H1 (cell line): ENCODE data around the gene CCDC33. TPM values are rescaled to one million over a fixed set of nuclear protein-coding genes. Genes with fewer than 3 reads are reported as not detected.

ENCODE experiments used
- CTCF ChIA-PET: fragments of 300-600 bp; sonication (Branson Sonifier 250); formaldehyde crosslinking; loops from one replicate; lab custom pipeline; 2021; ENCODE audit not compliant: partially characterized antibody; lab: Charles Lee
- POLR2A ChIA-PET: fragments of 300-600 bp; sonication (Branson Sonifier 250); formaldehyde crosslinking; loops from one replicate; lab custom pipeline; 2021; ENCODE audit warnings: inconsistent platforms; ENCODE audit not compliant: partially characterized antibody; lab: Charles Lee
- DNase-seq, 2 experiments: peaks; one replicate each; pipeline versions ENCODE4 v3.0.0 to v3.0.0-alpha.2; 2010 to 2022; ENCODE audit warnings: low spot score in 2 of 2, low read depth in 1 of 2, mixed read lengths in 1 of 2
- FAIRE-seq: peaks from 2 replicates; lab custom pipeline; 2011; peaks lifted over from hg19 to GRCh38; lab: Jason Lieb, UNC
- H2AFZ ChIP-seq: 2 replicates; pipeline ENCODE4 v1.8.1; 2012; ENCODE audit warnings: low read length, inconsistent platforms
- H2AK5ac ChIP-seq: 2 replicates; pipeline ENCODE4 v1.6.1; 2013; ENCODE audit warnings: low read depth, low read length
- H2BK120ac ChIP-seq: replicated peaks from 2 replicates; pipeline ENCODE3; 2013; ENCODE audit warnings: low read depth, low read length, inconsistent platforms
- H2BK12ac ChIP-seq: 2 replicates; pipeline ENCODE4 v1.6.1; 2013; ENCODE audit warnings: low read depth, low read length
- H2BK15ac ChIP-seq: 2 replicates; pipeline ENCODE4 v1.6.1; 2013; ENCODE audit warnings: low read length
- H2BK20ac ChIP-seq: 2 replicates; pipeline ENCODE4 v1.6.1; 2013; ENCODE audit warnings: low read length
- H2BK5ac ChIP-seq: 2 replicates; pipeline ENCODE4 v1.6.1; 2013; ENCODE audit warnings: low read depth, low read length
- H3K14ac ChIP-seq: 2 replicates; pipeline ENCODE4 v1.6.1; 2013; ENCODE audit warnings: inconsistent platforms; ENCODE audit not compliant: insufficient read length
- H3K18ac ChIP-seq: 2 replicates; pipeline ENCODE4 v1.6.1; 2013; ENCODE audit warnings: low read length; ENCODE audit errors: extremely low read depth
- H3K23ac ChIP-seq: 2 replicates; pipeline ENCODE4 v1.6.1; 2013; ENCODE audit warnings: inconsistent platforms; ENCODE audit not compliant: insufficient read length
- H3K23me2 ChIP-seq: 2 replicates; pipeline ENCODE4 v1.6.1; 2013; ENCODE audit warnings: low read depth, low read length
- H3K27ac ChIP-seq: 2 replicates; pipeline ENCODE4 v1.6.1; 2011; ENCODE audit warnings: low read depth, low read length, inconsistent platforms
- H3K27me3 ChIP-seq, 4 experiments: replicated peaks in 1 of 4; 1 replicate in 1 of 4; 2 replicates in 3 of 4; pipeline versions ENCODE4 v1.6.1 to v1.8.1; 2011 to 2013; ENCODE audit warnings: low read length in 3 of 4, mild to moderate bottlenecking in 3 of 4, inconsistent platforms in 2 of 4, mixed read lengths in 2 of 4, moderate library complexity in 1 of 4; ENCODE audit not compliant: control insufficient read depth in 3 of 4, insufficient read depth in 3 of 4; ENCODE audit errors: extremely low read depth in 1 of 4
- H3K36me3 ChIP-seq, 4 experiments: 2 replicates each; pipeline versions ENCODE4 v1.6.1 to v1.8.1; 2011 to 2013; ENCODE audit warnings: mild to moderate bottlenecking in 4 of 4, low read length in 3 of 4, moderate library complexity in 2 of 4, control low read depth in 1 of 4, inconsistent platforms in 1 of 4; ENCODE audit not compliant: insufficient read depth in 4 of 4, control insufficient read depth in 2 of 4
- H3K4ac ChIP-seq: replicated peaks from 2 replicates; pipeline ENCODE3; 2013; ENCODE audit warnings: low read length, low read depth, mixed read lengths, inconsistent platforms; ENCODE audit not compliant: insufficient read length
- H3K4me1 ChIP-seq, 4 experiments: replicated peaks in 1 of 4; 1 replicate in 1 of 4; 2 replicates in 3 of 4; pipeline versions ENCODE4 v1.6.1 to v1.8.1; 2011 to 2013; ENCODE audit warnings: low read length in 3 of 4, inconsistent platforms in 2 of 4, mixed read lengths in 1 of 4; ENCODE audit not compliant: insufficient read depth in 4 of 4, control insufficient read depth in 3 of 4
- H3K4me2 ChIP-seq, 2 experiments: 2 replicates each; pipeline versions ENCODE4 v1.6.1 to v1.8.1; 2011 to 2013; ENCODE audit warnings: low read depth in 2 of 2, low read length in 2 of 2, control low read depth in 1 of 2, inconsistent platforms in 1 of 2, mild to moderate bottlenecking in 1 of 2; ENCODE audit not compliant: insufficient read depth in 1 of 2
- H3K4me3 ChIP-seq, 4 experiments: fragments of 200-600, 300-600 bp in 1 of 4; sonication (generic), shearing (Covaris generic), sonication (Bioruptor Twin) in 1 of 4; 2 replicates each; pipeline versions ENCODE4 v1.5.1 to v1.8.1; 2011 to 2016; ENCODE audit warnings: low read length in 4 of 4, low read depth in 3 of 4, control low read depth in 2 of 4, inconsistent platforms in 2 of 4, mild to moderate bottlenecking in 2 of 4, mixed read lengths in 1 of 4, moderate library complexity in 1 of 4; ENCODE audit not compliant: insufficient read depth in 2 of 4; ENCODE audit errors: extremely low read depth in 1 of 4
- H3K56ac ChIP-seq: replicated peaks from 2 replicates; pipeline ENCODE3; 2013; ENCODE audit warnings: low read depth, mild to moderate bottlenecking, mixed read lengths, low read length, inconsistent platforms; ENCODE audit not compliant: insufficient read length
- H3K79me1 ChIP-seq: 2 replicates; pipeline ENCODE4 v1.6.1; 2013; ENCODE audit warnings: low read depth, low read length, control low read depth
- H3K79me2 ChIP-seq, 2 experiments: 2 replicates each; pipeline versions ENCODE4 v1.6.1 to v1.8.1; 2012 to 2013; ENCODE audit warnings: low read length in 2 of 2, mild to moderate bottlenecking in 2 of 2, inconsistent platforms in 1 of 2; ENCODE audit not compliant: insufficient read depth in 2 of 2, control insufficient read depth in 1 of 2
- H3K9ac ChIP-seq, 4 experiments: replicated peaks in 1 of 4; 1 replicate in 1 of 4; 2 replicates in 3 of 4; pipeline versions ENCODE4 v1.6.1 to v1.8.1; 2011 to 2013; ENCODE audit warnings: low read depth in 3 of 4, low read length in 3 of 4, control low read depth in 2 of 4, mild to moderate bottlenecking in 2 of 4, moderate library complexity in 2 of 4, inconsistent platforms in 1 of 4; ENCODE audit errors: extremely low read depth in 1 of 4
- H3K9me3 ChIP-seq, 2 experiments: 2 replicates each; pipeline versions ENCODE4 v1.6.1 to v1.8.1; 2012 to 2013; ENCODE audit warnings: mild to moderate bottlenecking in 2 of 2, moderate library complexity in 2 of 2, control low read depth in 1 of 2, inconsistent platforms in 1 of 2, low read depth in 1 of 2, low read length in 1 of 2, mixed read lengths in 1 of 2; ENCODE audit not compliant: insufficient read depth in 2 of 2
- H4K20me1 ChIP-seq, 2 experiments: replicated peaks in 1 of 2; 2 replicates each; pipeline versions ENCODE3 to v1.8.1; 2011 to 2013; ENCODE audit warnings: inconsistent platforms in 2 of 2, low read length in 2 of 2, mild to moderate bottlenecking in 1 of 2; ENCODE audit not compliant: insufficient read depth in 2 of 2, control insufficient read depth in 1 of 2
- H4K5ac ChIP-seq: 2 replicates; pipeline ENCODE4 v1.6.1; 2013; ENCODE audit warnings: low read length, low read depth, mixed read lengths, inconsistent platforms; ENCODE audit not compliant: insufficient read length
- H4K8ac ChIP-seq: 2 replicates; pipeline ENCODE4 v1.8.0; 2013; ENCODE audit warnings: mild to moderate bottlenecking, moderate library complexity, low read length, inconsistent platforms; ENCODE audit not compliant: insufficient read depth; ENCODE audit errors: extremely low read depth
- H4K91ac ChIP-seq: replicated peaks from 2 replicates; pipeline ENCODE3; 2013; ENCODE audit warnings: low read length, mixed read lengths, inconsistent platforms; ENCODE audit not compliant: insufficient read length
- CTCF ChIP-seq, 3 experiments: IDR thresholded peaks; 1 replicate in 2 of 3; 2 replicates in 1 of 3; pipeline versions ENCODE4 v1.5.1 to v1.6.1; 2011; ENCODE audit warnings: low read length in 3 of 3, mild to moderate bottlenecking in 3 of 3, inconsistent platforms in 2 of 3, low read depth in 1 of 3, moderate library complexity in 1 of 3; ENCODE audit not compliant: insufficient read depth in 1 of 3; ENCODE audit errors: control extremely low read depth in 1 of 3
- TAF1 ChIP-seq: IDR thresholded peaks from 2 replicates; pipeline ENCODE4 v1.6.1; 2011; ENCODE audit warnings: mild to moderate bottlenecking, low read depth, low read length
- WGBS, 2 experiments: shearing (Covaris generic) in 1 of 2; methylation state at CpG; one replicate each; pipeline versions ENCODE4 v1.1.6 to v1.1.7; 2013 to 2015; ENCODE audit warnings: low lambda C conversion rate in 2 of 2, mixed read lengths in 2 of 2, inconsistent platforms in 1 of 2, low coverage in 1 of 2, missing lambda C conversion rate in 1 of 2; ENCODE audit not compliant: insufficient replicate concordance in 2 of 2, insufficient coverage in 1 of 2, insufficient read length in 1 of 2; ENCODE audit errors: extremely low coverage in 1 of 2, missing lambda C conversion rate in 1 of 2; 5-methylcytosine and 5-hydroxymethylcytosine counted together
- polyA plus RNA-seq, 7 experiments: library from polyadenylated mRNA; depleted of rRNA in 3 of 7; stranded (reverse) in 5 of 7; unstranded in 2 of 7; fragments of >200 nt in 5 of 7; fragments of 200-250 nt in 2 of 7; gene quantifications; 1 replicate in 5 of 7; 2 replicates in 1 of 7; 4 replicates in 1 of 7; pipeline versions ENCODE4 v1.2.1 to v1.2.3, GENCODE V29; 2011 to 2013; ENCODE audit warnings: missing spikeins in 2 of 7, mixed read lengths in 2 of 7
- total RNA-seq: library from RNA; stranded (reverse); fragmentation: NEBNext Ultra II Directional; extraction: Animal tissue kit (Norgen Biotek cat#: 25700); gene quantifications from 2 replicates; pipeline ENCODE4 v1.2.1, GENCODE V29; 2021

CCDC33 gene
- total and polyA plus RNA-seq, 2 of the 8 experiments (the other 6 are each of a cell fraction or from before 2014, with no cell fraction given) = 2.0 to 2.7 TPM

DNA sequence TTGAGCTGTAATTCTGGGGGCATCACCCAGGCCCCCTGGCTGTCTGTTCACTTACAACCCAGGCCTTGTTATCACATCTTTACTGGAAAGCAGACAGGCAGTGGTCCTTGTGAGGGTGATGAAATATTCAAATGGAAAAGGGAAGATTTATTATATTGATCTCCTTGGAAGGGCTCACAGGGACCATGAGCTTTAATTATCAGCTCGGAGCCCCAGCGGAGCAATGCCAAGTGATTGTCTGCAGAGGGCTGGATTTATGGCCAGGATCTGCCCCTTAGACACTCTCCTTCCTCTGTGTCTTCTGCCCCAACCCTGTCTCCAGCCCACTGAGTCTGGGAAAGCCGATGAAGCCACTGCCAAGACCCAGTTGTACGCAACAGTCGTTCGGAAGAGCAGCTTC, 31.9 kb downstream of the CCDC33 start:
- Histone ChIP-seq H3K4me2 (no peak overlapping the region), H3K23me2 (no peaks in the 10 kb centered on the region; the same call in 1 of the 2 replicates), H2BK120ac (no peak overlapping the region), H3K23ac (no peak overlapping the region), H2BK20ac (no peak overlapping the region), H2BK15ac (no peak overlapping the region), H3K14ac (no peak overlapping the region), H2BK12ac (no peak overlapping the region), H4K20me1 (peaks cover 0 to 5% of the 10 kb centered on the region in 2 experiments), H3K9me3 (no peaks in the 10 kb centered on the region), H4K91ac (no peak overlapping the region), H3K36me3 (no peaks in the 10 kb centered on the region), H3K4me1 (peaks cover 7 to 18% (median 9%) of the 10 kb centered on the region in 4 experiments), H4K5ac (no peak overlapping the region), H3K79me2 (no peaks in the 10 kb centered on the region), H3K27me3 (peaks cover 0 to 7% (median 0%) of the 10 kb centered on the region in 4 experiments; a peak in 1 of 7 replicates), H3K9ac (no peak overlapping the region), H2AFZ (no peak overlapping the region), H4K8ac (no peak overlapping the region), H2BK5ac (no peak overlapping the region), H3K27ac (no peak overlapping the region), H3K56ac (no peak overlapping the region), H3K4me3 (no peak overlapping the region), H3K79me1 (no peaks in the 10 kb centered on the region), H3K18ac (no peak overlapping the region), H2AK5ac (no peak overlapping the region), H3K4ac (no peak overlapping the region)
- ChIA-PET CTCF (interaction anchor here (0.9 to 12.1 kb wide), 4 partner anchors 16 to 42 kb away, joined by 3 to 87 read pairs (median 6); no protein-coding TSS in a partner anchor), POLR2A (no interaction called here)
- no peak for FAIRE-seq
- no peak for DNase-seq
- WGBS, 2 experiments = 82% methylated on average over 6 of the region's 6 CpGs; no CpG with 5 or more reads in 1 of the 2 experiments
- TF ChIP-seq CTCF (IDR thresholded peaks at IDR 0.05; ENCODE audit: control extremely low read depth in 1 of 3, insufficient read depth in 1 of 3, low read depth in 1 of 3, low read length in 3 of 3) (no peak), TAF1 (no peak)
